HT1080 (cell line): Measurements from ENCODE around the gene TMEM258. TPM values are rescaled to one million over a fixed set of nuclear protein-coding genes. Genes with fewer than 3 reads are reported as not detected.
A peak's percentile ranks its signal among the peaks of the same experiment; 100 is the strongest.

Experiments used
- DNase-seq: peaks from one replicate; pipeline ENCODE4 v3.0.0-alpha.2; 2015; ENCODE audit warnings: low read depth
- total RNA-seq: library from RNA; depleted of rRNA; stranded (reverse); fragments of >200 nt; shearing (Covaris generic); gene quantifications from 2 replicates; pipeline ENCODE4 v1.2.3, GENCODE V29; 2014

TMEM258 gene
- total RNA-seq, 1 experiment from 2014 or later: 184 TPM

DNA sequence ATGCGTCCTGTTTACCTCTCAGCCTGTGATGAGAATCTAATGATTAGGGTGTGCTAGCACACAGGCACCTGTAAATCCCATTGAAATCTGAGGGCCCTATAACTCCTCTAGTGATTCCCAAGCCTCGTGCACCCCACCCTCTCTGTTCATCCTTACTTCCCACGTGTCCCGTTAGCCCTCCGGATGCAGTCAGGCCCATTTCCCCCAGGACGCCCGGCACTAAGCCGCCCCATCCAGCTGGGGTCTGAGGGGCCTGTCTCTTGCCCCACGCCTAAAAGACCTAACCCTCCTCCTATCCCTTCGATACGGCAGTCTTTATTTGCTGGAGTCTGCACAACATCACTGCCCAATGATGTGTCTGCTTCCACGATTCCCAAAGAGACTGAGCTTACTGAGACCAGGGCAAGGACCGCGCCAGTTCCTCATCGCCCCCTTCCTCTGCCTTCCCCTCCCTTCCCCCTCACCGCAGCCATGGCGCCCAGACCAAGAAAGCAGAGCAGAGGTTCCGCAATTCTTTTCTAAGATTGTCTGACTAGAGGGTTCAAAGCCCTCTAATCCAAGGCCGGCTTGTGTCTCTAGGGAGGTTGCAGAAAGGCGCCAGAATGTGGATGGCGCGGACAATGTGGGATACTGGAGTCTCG, 34.7 kb upstream of the TMEM258 start:
- no peak for DNase-seq

GRCh38 chr11:61820174-61820573, 27.8 kb upstream of the TMEM258 start:
- peak; percentile 69 for DNase-seq

- no peak for DNase-seq
Observed at GRCh38 chr11:61817471-61818202, 25.2 kb upstream of the TMEM258 start.

GRCh38 chr11:61816736-61817455, 24.5 kb upstream of the TMEM258 start, which contains the start of gene FADS1:
Gene FADS1 (minus strand): TSS chr11:61817003. CDS start chr11:61816929, 74 bp downstream.
- DNase-seq: peak; percentile 98

DNA sequence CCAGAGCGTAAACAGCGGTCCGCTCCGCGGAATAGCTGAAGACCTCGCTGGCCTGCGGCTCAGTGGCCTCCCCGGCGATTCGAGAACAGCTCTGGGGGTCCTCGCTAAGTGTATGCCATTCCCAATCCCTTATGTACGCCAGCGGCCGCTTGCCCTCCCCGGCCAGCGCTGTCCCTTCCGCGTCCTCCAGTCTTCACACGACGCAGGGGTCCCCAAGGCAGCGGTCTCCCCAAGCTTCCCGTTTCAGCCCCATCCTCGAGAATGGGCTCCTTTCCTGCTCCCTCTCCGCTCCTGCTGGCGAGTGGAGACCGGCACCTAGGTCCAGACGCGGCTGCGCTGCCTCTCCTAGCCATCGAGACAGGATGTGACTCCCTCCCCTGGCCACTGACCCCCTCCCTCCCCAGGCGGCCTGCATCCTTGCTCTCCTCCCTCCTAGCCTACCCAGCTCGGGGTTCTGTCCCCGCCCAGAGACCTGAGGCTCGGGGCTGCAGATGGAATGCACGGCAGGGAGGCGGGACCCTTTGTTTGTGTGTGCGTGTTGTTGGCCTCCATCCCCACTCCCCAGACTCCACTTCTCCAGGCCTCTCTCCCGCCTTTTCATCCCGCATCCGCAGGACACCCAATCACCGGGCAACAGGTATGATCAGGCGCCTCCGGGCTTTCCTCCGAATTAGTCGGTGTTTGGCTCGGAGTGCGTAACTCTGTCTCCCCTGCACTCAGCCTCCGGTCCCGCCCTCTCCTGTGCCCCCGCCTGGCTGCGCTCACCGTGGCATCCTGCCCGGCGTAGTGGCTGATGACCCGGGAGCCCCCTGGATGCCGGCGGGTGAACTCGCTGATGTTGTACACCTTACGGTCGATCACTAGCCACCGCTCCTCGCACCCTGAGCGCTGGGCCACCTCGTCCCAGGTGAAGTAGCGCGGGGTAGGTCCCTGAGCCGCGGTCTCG, 23.7 kb upstream of the TMEM258 start:
- DNase-seq: peak; percentile 82

GRCh38 chr11:61814958-61815789, 22.8 kb upstream of the TMEM258 start:
- DNase-seq: peak; percentile 94

DNA sequence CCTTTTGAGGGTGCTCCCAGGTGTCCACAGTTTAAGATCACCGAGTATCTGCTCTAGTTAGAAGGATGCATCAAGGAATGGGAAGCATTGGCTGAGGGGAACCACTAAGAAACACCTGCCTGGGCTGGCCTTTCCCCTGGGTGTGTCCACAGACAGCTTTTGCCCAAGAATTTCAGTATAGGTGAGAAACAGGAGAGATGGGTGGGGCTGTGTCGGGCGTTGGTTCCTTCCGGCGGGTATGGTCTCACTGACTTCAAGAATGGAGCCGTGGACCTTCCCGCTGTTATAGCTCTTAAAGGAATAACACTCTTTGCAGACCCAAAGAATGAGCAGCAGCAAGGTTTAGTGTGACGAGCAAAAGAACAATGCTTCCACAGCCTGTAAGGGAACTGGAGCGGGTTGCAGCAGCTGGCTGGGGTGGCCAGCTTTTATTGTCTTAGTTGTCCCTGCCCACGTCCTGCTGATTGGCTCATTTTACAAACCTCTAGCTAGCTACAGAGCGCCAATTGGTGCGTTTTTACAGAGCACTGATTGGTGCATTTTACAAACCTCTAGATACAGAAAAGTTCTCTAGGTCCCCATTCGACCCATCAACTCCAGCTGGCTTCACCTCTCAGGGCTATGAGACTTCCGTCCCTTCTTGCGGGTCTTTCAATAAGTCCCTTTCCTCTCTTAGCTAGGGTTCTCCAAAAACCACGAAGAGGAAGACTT, 22.0 kb upstream of the TMEM258 start:
- peak; percentile 74 for DNase-seq

DNA sequence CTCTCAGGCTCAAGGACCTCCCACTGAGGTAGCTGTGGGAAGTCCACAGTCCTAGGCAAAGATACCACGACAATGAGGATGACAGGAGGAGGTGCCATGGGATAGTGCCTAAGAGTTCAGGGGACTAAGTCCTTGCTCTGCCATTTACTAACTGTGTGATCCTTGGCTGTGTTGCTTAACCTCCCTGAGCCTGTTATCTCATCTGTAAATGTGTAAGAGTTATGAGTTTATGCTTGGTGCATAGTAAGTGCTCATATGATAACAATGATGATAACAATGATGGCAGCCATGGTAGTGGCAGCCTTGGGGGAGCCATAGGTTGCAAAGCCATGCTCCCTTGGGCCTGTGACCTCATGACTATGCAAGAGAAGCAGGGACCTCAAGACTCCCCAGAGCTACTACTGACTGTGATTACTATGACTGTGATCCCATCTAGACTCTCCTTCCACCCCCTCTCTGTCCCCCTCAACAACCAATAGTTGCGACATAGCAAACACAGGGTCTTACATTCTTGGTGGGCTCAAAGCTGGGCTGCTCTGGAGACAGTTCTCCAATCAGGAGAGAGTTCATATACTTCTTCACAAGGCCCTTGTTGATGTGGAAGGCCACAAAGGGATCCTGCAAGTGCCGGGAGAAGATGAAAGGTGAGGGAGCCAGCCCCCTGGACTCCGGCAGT, 20.5 kb upstream of the TMEM258 start:
- no peak for DNase-seq

- no peak for DNase-seq
Observed at GRCh38 chr11:61811831-61812230, 19.4 kb upstream of the TMEM258 start.

DNA sequence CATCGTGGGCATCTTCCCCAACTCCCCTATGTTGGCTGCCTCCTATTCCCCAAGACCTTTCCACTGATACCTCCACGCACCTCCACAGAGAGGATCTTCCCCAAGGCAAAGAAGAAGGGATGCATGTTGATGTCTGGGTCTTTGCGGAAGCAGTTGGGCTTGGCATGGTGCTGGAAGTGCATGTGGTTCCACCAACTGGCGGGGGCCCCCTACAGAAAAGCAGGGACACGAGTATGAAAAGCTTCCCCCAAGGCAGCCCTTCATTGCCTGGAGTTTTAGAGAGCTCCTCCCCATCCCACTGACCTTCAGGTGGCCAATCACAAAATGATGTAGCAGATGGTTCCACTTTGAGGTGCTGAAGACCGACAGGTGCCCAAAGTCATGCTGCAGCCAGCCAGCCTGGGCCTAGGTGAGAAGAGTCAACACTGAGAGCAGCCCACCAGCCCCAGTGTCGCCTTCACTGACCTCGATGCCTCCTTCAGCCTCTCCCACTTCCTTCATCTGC, 18.3 kb upstream of the TMEM258 start:
- DNase-seq: no peak

DNA sequence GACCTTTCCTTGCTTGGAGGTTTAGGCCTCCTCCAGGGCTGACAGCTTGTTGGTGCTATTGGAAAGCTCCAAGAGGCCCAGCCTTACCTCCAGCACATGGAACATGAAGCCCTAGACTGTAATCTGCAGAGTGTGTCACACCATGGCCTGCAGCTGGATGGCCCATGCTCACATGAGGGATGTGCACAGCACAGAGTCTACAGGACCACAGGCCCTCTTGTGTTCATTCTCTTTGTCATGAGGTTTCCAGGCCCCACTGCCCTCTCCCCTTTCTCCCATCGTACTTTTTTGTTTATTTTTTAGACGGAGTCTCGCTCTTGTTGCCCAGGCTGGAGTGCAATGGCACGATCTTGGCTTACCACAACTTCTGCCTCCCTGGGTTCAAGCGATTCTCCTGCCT, 14.4 kb upstream of the TMEM258 start:
- DNase-seq: no peak

DNA sequence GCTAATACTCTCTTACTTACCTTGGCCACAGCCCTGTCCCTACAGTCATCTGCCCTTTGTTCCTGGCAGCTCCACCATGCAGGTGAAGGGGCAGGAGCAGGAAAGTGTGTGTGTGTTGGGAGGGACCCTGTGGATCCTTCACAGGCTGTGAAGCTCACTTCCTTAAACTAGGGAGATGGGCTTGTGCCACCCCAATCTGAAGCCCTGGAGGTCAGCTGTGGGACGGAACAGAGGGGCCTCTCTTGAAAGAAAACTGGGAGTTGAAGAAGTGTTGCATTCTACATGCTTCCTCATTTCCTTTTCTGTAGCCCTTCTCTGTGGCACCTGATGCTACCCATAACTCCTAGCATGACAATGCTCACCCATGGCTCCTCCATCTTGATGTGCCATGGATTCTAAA, 12.7 kb upstream of the TMEM258 start:
- DNase-seq: no peak

DNA sequence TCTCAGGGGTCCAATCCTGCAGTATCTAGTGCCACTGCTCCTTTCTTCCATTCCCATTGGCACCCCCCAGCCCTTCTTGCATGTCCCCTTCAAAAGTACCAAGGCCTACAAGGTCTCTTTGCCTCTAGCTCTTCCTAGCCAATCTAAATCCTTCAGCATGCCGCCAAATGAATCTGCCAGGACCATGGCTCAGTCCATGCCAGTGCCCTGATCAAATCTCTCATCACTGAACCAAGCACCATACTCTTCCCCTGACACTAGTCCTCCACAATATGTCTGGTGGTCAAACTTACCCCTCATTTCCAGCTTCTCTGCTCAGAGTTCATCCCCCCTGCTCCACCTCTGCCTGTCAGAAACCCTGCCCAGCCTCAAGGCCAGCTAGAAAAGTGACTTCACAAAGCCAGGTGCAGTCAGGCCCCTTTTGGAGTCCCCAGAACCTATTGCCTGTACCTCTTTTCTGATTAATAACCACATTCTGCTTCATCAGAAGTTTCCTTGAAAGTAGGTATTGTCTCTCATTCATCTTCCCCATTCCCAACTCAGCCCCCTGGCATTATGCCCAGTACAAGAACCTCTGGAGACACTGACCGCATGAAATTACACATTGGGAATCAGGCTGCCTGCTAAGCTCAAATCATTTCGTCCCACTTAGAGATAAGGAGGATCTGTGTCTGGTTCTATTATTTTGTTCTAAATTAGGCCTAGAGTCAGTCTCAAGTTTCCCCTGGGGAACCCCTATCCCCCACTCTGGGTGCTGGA, 11.7 kb upstream of the TMEM258 start:
- DNase-seq: no peak

GRCh38 chr11:61802605-61803004, 10.2 kb upstream of the TMEM258 start:
- DNase-seq: no peak

GRCh38 chr11:61800331-61801281, 8.2 kb upstream of the TMEM258 start:
- no peak for DNase-seq

DNA sequence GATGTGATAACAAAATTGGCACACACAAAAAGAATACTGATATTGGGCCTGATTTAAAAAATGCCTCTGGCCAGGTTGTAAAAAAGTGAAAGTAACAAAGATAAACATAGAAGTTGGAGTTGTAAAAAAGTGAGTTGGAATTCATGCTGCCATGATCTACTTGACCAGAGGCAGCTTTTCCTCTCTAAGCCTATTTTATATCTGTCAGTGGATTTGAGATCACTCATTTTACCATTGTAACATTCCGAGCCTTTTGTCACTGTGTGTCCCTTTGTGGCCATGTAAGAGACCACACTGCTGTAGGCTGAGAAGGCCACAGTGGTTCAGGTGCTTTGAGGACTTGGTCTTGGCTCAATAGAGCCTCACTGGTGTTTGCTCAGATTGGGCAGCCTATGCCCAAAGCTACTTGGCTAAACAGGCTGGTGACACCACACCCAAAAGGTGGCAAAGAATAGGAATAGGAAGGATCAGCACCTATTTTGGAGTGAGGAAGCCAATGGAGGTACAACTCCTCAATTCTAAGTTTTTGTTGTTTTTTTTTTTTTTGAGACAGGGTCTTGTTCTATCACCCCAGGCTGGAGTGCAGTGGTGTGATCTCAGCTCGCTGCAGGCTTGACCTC, 7.4 kb upstream of the TMEM258 start:
- no peak for DNase-seq
